GM18909 (cell line): ENCODE results near the gene NRP2.

Experiments
- ATAC-seq: cut with Tn5 transposase; IDR thresholded peaks from one replicate; pipeline ENCODE4 v1.9.1; 2021; ENCODE audit warnings: mild to moderate bottlenecking; ENCODE audit not compliant: unreplicated experiment, poor library complexity

NRP2 gene

GRCh38 chr2:205726506-205726905 lies 44.2 kb downstream of the NRP2 start:
- ATAC-seq = no peak

- ATAC-seq = no peak
Measured at GRCh38 chr2:205727174-205727573, 44.9 kb downstream of the NRP2 start.

- no peak for ATAC-seq
Measured at GRCh38 chr2:205728366-205728765, 46.1 kb downstream of the NRP2 start.

- no peak for ATAC-seq
Measured at GRCh38 chr2:205730191-205730590, 47.9 kb downstream of the NRP2 start.

- no peak for ATAC-seq
Measured at GRCh38 chr2:205730701-205731582, 48.6 kb downstream of the NRP2 start.

- no peak for ATAC-seq
Measured at GRCh38 chr2:205731583-205731981, 49.3 kb downstream of the NRP2 start.

- ATAC-seq = no peak
Measured at GRCh38 chr2:205732314-205732713, 50.0 kb downstream of the NRP2 start.

- ATAC-seq = no peak
Measured at GRCh38 chr2:205733082-205733481, 50.8 kb downstream of the NRP2 start.

GRCh38 chr2:205733648-205734047 lies 51.3 kb downstream of the NRP2 start:
- ATAC-seq = no peak

- ATAC-seq = no peak
Measured at GRCh38 chr2:205734436-205735037, 52.2 kb downstream of the NRP2 start.

GRCh38 chr2:205738117-205738968 lies 56.0 kb downstream of the NRP2 start:
- no peak for ATAC-seq

GRCh38 chr2:205739620-205740019 lies 57.3 kb downstream of the NRP2 start:
- ATAC-seq = no peak

GRCh38 chr2:205740381-205740780 lies 58.1 kb downstream of the NRP2 start:
- no peak for ATAC-seq

- ATAC-seq = no peak
Measured at GRCh38 chr2:205741256-205741978, 59.1 kb downstream of the NRP2 start.

- no peak for ATAC-seq
Measured at GRCh38 chr2:205743137-205743536, 60.8 kb downstream of the NRP2 start.

GRCh38 chr2:205744074-205744591 lies 61.8 kb downstream of the NRP2 start:
- no peak for ATAC-seq

GRCh38 chr2:205745661-205746419 lies 63.5 kb downstream of the NRP2 start:
- no peak for ATAC-seq

- no peak for ATAC-seq
Measured at GRCh38 chr2:205746420-205746785, 64.1 kb downstream of the NRP2 start.

GRCh38 chr2:205747829-205748386 lies 65.6 kb downstream of the NRP2 start:
- no peak for ATAC-seq
